DMS153 treated with DMSO at 0.1 percent for 48 hours (cell line): ENCODE data around the gene RPL26.

ENCODE experiments used
- DNase-seq: peaks from one replicate; lab custom pipeline; 2025; ENCODE audit not compliant: unreplicated experiment; lab: John Stamatoyannopoulos, UW

RPL26 gene

GRCh38 chr17:8383143-8383822 lies at the start of gene RPL26:
TSS of gene RPL26 (minus strand) at chr17:8383193. CDS start at chr17:8382310, 883 bp downstream.
- DNase-seq: peak; percentile 72

GRCh38 chr17:8430966-8431365 lies 48.0 kb upstream of the RPL26 start:
- no peak for DNase-seq

- DNase-seq: no peak
Measured at GRCh38 chr17:8426802-8427201, 43.8 kb upstream of the RPL26 start.

- no peak for DNase-seq
Measured at GRCh38 chr17:8426094-8426720, 43.2 kb upstream of the RPL26 start.

GRCh38 chr17:8421571-8421970 lies 38.6 kb upstream of the RPL26 start:
- no peak for DNase-seq

- DNase-seq: no peak
Measured at GRCh38 chr17:8420041-8420934, 37.3 kb upstream of the RPL26 start.

- no peak for DNase-seq
Measured at GRCh38 chr17:8419305-8419704, 36.3 kb upstream of the RPL26 start.

- no peak for DNase-seq
Measured at GRCh38 chr17:8418471-8418870, 35.5 kb upstream of the RPL26 start.

- no peak for DNase-seq
Measured at GRCh38 chr17:8417806-8418205, 34.8 kb upstream of the RPL26 start.

- no peak for DNase-seq
Measured at GRCh38 chr17:8413938-8414337, 30.9 kb upstream of the RPL26 start.

GRCh38 chr17:8413328-8413727 lies 30.3 kb upstream of the RPL26 start:
- no peak for DNase-seq

GRCh38 chr17:8412089-8412488 lies 29.1 kb upstream of the RPL26 start:
- no peak for DNase-seq

GRCh38 chr17:8410883-8411238 lies 27.9 kb upstream of the RPL26 start:
- DNase-seq: no peak

- peak; percentile 21 for DNase-seq
Measured at GRCh38 chr17:8409966-8410882, 27.2 kb upstream of the RPL26 start.

- no peak for DNase-seq
Measured at GRCh38 chr17:8408371-8408770, 25.4 kb upstream of the RPL26 start.

- no peak for DNase-seq
Measured at GRCh38 chr17:8406174-8406573, 23.2 kb upstream of the RPL26 start.

- DNase-seq: no peak
Measured at GRCh38 chr17:8405499-8406016, 22.6 kb upstream of the RPL26 start.

GRCh38 chr17:8402921-8403536 lies 20.0 kb upstream of the RPL26 start:
- no peak for DNase-seq

- no peak for DNase-seq
Measured at GRCh38 chr17:8401107-8401506, 18.1 kb upstream of the RPL26 start.

GRCh38 chr17:8398980-8399379 lies 16.0 kb upstream of the RPL26 start:
- no peak for DNase-seq
